Activated CD8-positive, alpha-beta T cell treated with anti-CD3 and anti-CD28 coated beads for 36 hours (primary cell): ENCODE measurements around the gene SSR3. TPM values are rescaled to one million over a fixed set of nuclear protein-coding genes. Genes with fewer than 3 reads are reported as not detected.

Experiments
- ATAC-seq: fragments of 200-7000 bp; cut with Tn5 transposase; one replicate; pipeline ENCODE4 v1.10.0; 2021; ENCODE audit warnings: mild to moderate bottlenecking, moderate library complexity
- CTCF ChIA-PET: fragments of 350-600 bp; sonication (Branson Sonifier 250); formaldehyde crosslinking; loops from one replicate; lab custom pipeline; 2021; ENCODE audit warnings: antibody characterized with exemption; lab: Charles Lee
- POLR2A ChIA-PET: fragments of 350-600 bp; sonication (Branson Sonifier 250); formaldehyde crosslinking; loops from one replicate; lab custom pipeline; 2021; ENCODE audit warnings: antibody characterized with exemption; lab: Charles Lee
- DNase-seq: peaks from one replicate; pipeline ENCODE4 v3.0.0-alpha.2; 2020
- H3K27ac Mint-ChIP-seq: one replicate; pipeline ENCODE4 v1.8.0; 2021; ENCODE audit warnings: mild to moderate bottlenecking, mixed read lengths
- H3K27me3 Mint-ChIP-seq: one replicate; pipeline ENCODE4 v1.8.0; 2021; ENCODE audit warnings: mixed read lengths
- H3K36me3 Mint-ChIP-seq: one replicate; pipeline ENCODE4 v1.8.0; 2021; ENCODE audit warnings: low read depth, mixed read lengths
- H3K4me1 Mint-ChIP-seq: one replicate; pipeline ENCODE4 v1.8.0; 2021; ENCODE audit warnings: low read depth, mixed read lengths
- H3K4me3 Mint-ChIP-seq: one replicate; pipeline ENCODE4 v1.8.0; 2021; ENCODE audit warnings: mild to moderate bottlenecking, moderate library complexity, mixed read lengths
- H3K9me3 Mint-ChIP-seq: one replicate; pipeline ENCODE4 v1.8.0; 2021; ENCODE audit warnings: mixed read lengths
- intact Hi-C: fragments of 100-400 bp; cut with micrococcal nuclease; formaldehyde crosslinking; loops from one replicate; pipeline ENCODE4 v1.10.0; 2022
- total RNA-seq, 2 experiments: library from RNA; stranded (reverse); gene quantifications; one replicate each; pipeline ENCODE4 v1.2.3, GENCODE V29; 2021
- TF ChIP-seq, protein P1 (sequence below): fragments of 200-600 bp; IDR thresholded peaks from one replicate; pipeline ENCODE4 v1.8.0; 2022; ENCODE audit warnings: antibody characterized with exemption, mild to moderate bottlenecking

The SSR3 gene
- total RNA-seq, 2 experiments from 2014 or later = 175 TPM

DNA sequence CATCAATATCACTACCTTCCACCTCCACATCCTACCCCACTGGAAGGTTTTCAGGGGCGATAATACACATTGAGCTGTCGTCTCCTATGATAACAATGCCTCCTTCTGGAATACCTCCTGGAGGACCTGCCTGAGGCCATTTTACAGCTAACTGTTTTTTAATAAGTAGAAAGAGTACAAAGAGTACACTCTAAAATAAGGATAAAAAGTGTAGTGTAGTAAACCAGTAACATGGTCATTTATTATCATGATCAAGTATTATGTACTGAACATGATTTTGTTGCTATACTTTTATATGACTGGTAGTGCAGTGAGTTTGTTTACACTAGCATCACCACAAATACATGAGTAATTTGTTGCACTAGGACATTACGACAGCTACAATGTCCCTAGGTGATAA is 46.6 kb upstream of the SSR3 start:
- ATAC-seq (no peak), DNase-seq (no peak)
- Mint-ChIP-seq H3K4me1 (peaks cover 12% of the 10 kb centered on the region), H3K27ac (no peak overlapping the region), H3K36me3 (no peaks in the 10 kb centered on the region), H3K4me3 (no peak overlapping the region), H3K9me3 (no peaks in the 10 kb centered on the region), H3K27me3 (peaks cover 14% of the 10 kb centered on the region)
- ChIA-PET CTCF (interaction anchor here (0.7 to 0.9 kb wide), 2 partner anchors 47 to 73 kb away, joined by 3 to 4 read pairs; partner anchors contain the start of genes SSR3 and TIPARP), POLR2A (no interaction called here)
- intact Hi-C loops = no loop called here
- TF ChIP-seq, protein P1, sequence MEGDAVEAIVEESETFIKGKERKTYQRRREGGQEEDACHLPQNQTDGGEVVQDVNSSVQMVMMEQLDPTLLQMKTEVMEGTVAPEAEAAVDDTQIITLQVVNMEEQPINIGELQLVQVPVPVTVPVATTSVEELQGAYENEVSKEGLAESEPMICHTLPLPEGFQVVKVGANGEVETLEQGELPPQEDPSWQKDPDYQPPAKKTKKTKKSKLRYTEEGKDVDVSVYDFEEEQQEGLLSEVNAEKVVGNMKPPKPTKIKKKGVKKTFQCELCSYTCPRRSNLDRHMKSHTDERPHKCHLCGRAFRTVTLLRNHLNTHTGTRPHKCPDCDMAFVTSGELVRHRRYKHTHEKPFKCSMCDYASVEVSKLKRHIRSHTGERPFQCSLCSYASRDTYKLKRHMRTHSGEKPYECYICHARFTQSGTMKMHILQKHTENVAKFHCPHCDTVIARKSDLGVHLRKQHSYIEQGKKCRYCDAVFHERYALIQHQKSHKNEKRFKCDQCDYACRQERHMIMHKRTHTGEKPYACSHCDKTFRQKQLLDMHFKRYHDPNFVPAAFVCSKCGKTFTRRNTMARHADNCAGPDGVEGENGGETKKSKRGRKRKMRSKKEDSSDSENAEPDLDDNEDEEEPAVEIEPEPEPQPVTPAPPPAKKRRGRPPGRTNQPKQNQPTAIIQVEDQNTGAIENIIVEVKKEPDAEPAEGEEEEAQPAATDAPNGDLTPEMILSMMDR = no peak

DNA sequence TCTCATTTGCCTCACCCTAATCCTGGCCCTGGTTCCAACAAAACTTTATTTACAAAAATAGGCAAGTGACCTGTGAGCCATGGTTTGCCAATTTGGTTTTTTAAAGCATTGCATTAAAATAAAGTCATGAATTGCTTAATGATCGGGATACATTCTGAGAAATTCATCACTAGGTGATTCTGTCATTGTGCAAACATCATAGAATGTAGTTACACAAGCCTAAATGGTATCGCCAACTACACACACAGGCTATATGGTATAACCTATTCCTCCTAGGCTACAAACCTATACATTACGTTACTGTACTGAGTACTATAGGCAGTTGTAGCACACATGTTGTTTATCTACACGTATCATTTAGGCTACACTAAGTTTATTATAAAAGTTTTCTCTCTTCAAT is 45.9 kb upstream of the SSR3 start:
- POLR2A ChIA-PET = no interaction called here
- intact Hi-C loops = no loop called here

DNA sequence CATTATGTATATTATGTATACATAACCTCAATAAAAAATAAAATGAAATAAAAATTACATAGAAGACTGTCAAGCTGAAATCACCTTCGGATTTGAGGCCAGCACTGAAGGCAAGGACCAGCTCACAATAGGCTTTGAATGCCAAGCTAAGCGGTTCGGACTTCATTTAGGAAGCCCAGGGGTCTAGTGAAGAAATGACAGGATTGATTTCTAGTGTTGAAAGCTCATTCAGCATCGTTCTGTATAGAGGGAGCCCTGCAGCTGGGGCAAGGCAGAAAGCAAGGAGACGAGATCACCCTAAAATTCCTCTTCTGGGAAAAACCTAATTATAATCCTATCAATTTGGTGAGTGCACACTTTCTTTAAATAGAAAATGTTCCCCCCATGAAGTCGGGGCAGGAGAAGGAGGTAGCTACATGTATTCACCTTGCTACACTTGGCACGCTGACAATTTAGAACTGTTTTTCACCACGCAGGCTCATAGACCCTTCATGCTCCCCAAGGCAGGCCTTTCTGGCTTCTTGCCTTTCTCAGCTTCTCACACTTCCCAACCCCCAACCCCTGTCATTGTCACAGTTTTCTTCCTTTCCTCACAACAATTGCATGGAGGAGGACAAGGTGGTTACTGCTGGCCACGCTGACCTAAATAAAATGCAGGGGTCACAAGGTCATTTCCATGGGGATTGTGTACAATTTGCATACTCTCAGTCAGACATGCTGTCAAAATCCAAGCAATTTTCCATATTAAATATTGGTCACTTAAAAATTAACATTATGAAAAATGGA is 44.4 kb upstream of the SSR3 start:
- Mint-ChIP-seq H3K27ac (no peak overlapping the region), H3K27me3 (peaks cover 10% of the 10 kb centered on the region), H3K9me3 (no peaks in the 10 kb centered on the region), H3K4me3 (no peak overlapping the region), H3K4me1 (peaks cover 10% of the 10 kb centered on the region), H3K36me3 (no peaks in the 10 kb centered on the region)
- ATAC-seq = no peak
- CTCF ChIA-PET = interaction anchor here (1.8 kb wide), 1 partner anchor 449 kb away, joined by 4 read pairs; no protein-coding TSS in a partner anchor
- intact Hi-C loops = no loop called here
- no peak for DNase-seq
- TF ChIP-seq, protein P1 = no peak
- POLR2A ChIA-PET = no interaction called here

More for the DNA sequence above, 45.9 kb upstream of the SSR3 start:
- CTCF ChIA-PET = interaction anchor here (0.9 kb wide), 1 partner anchor 46 kb away, joined by 4 read pairs; the partner anchor contains the start of gene SSR3
- no peak for ATAC-seq
- H3K27ac Mint-ChIP-seq = no peak overlapping the region
- H3K9me3 Mint-ChIP-seq = no peaks in the 10 kb centered on the region
- no peaks in the 10 kb centered on the region for H3K36me3 Mint-ChIP-seq
- DNase-seq = no peak
- H3K27me3 Mint-ChIP-seq = peaks cover 11% of the 10 kb centered on the region
- no peak overlapping the region for H3K4me3 Mint-ChIP-seq
- TF ChIP-seq, protein P1 = no peak
- H3K4me1 Mint-ChIP-seq = peaks cover 12% of the 10 kb centered on the region

DNA sequence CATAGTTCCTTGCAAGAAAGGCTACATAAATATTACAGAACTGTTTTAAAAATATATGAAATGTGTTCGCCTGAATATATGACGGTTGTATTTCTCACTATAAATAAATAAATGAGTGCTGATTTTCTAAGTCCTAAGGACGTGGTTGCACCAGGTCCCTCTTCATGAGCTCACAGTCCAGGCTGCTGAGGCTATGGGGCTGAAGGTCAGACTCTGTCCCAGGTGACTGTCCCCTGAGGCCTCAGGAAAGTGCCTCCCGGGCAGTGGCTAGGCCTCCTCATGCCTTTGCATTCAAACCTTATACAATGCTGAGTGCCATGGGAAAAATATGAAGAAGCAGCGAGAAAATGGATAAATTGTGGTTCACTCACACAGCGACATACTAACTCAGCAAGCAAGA is 43.5 kb upstream of the SSR3 start:
- Mint-ChIP-seq H3K4me3 (no peak overlapping the region), H3K4me1 (peaks cover 10% of the 10 kb centered on the region), H3K27me3 (peaks cover 11% of the 10 kb centered on the region), H3K27ac (no peak overlapping the region), H3K9me3 (no peaks in the 10 kb centered on the region), H3K36me3 (no peaks in the 10 kb centered on the region)
- ATAC-seq (no peak), DNase-seq (no peak)
- TF ChIP-seq, protein P1 = no peak
- ChIA-PET POLR2A (no interaction called here), CTCF (interaction anchor here (0.9 to 1.8 kb wide), 2 partner anchors 448 to 539 kb away, joined by 3 to 4 read pairs; no protein-coding TSS in a partner anchor)
- intact Hi-C loops = no loop called here

DNA sequence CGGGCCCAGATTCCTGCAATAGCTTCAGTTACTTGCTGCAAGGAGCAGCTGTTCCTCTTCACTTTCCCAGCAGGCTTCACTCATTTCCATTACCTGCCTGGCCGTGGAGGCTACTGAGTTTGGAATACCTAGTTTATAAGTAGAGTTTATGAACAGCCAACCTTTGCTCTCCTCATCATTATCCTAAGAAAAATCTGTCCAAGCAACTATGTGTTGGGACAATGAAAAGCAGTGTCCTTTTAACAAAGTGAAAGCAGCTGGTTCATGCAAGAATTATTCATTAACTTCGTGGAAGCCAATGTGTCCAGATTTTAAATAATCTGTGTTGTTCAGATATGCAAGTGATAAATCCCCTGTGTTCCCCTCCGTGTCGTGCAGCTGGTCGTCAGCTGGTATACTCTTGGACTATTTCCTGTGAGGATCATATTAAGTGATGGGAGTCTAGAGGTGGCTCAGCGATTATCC is 39.3 kb upstream of the SSR3 start:
- peaks cover 15% of the 10 kb centered on the region for H3K27me3 Mint-ChIP-seq
- no peak overlapping the region for H3K4me3 Mint-ChIP-seq
- H3K4me1 Mint-ChIP-seq = no peaks in the 10 kb centered on the region
- CTCF ChIA-PET = no interaction called here
- intact Hi-C loops = no loop called here
- H3K27ac Mint-ChIP-seq = no peak overlapping the region
- no peaks in the 10 kb centered on the region for H3K9me3 Mint-ChIP-seq
- ATAC-seq (no peak), DNase-seq (no peak)
- no peaks in the 10 kb centered on the region for H3K36me3 Mint-ChIP-seq
- POLR2A ChIA-PET = no interaction called here
- TF ChIP-seq, protein P1 = no peak
